OCI-LY1 (cell line): ENCODE measurements around the gene ERBB4.

Experiments used
- H2AFZ ChIP-seq: fragments of 200-600 bp; sonication (generic), shearing (Covaris generic); 2 replicates; pipeline ENCODE4 v1.6.0; 2014; ENCODE audit warnings: antibody characterized with exemption, mild to moderate bottlenecking, low read length
- H3F3A ChIP-seq: fragments of 200-600 bp; sonication (generic), shearing (Covaris generic); 2 replicates; pipeline ENCODE4 v1.6.0; 2014; ENCODE audit warnings: mild to moderate bottlenecking, antibody characterized with exemption, low read length, moderate library complexity; ENCODE audit not compliant: insufficient read depth
- H3K27ac ChIP-seq: fragments of 200-600 bp; sonication (generic); 2 replicates; pipeline ENCODE4 v1.5.1; 2014; ENCODE audit warnings: low read length, mixed run types, mild to moderate bottlenecking, low read depth; ENCODE audit not compliant: poor library complexity, severe bottlenecking
- H3K27me3 ChIP-seq: fragments of 200-600 bp; sonication (generic); 2 replicates; pipeline ENCODE4 v1.6.0; 2014; ENCODE audit warnings: antibody characterized with exemption, mild to moderate bottlenecking, low read length, moderate library complexity; ENCODE audit not compliant: insufficient read depth
- H3K36me3 ChIP-seq: fragments of 200-600 bp; sonication (generic); 2 replicates; pipeline ENCODE4 v1.6.1; 2014; ENCODE audit warnings: mild to moderate bottlenecking, antibody characterized with exemption, low read length, moderate library complexity, mixed read lengths; ENCODE audit not compliant: insufficient read depth
- H3K4me1 ChIP-seq: fragments of 200-600 bp; sonication (generic); 2 replicates; pipeline ENCODE4 v1.5.1; 2014; ENCODE audit warnings: mild to moderate bottlenecking, low read length, moderate library complexity; ENCODE audit not compliant: insufficient read depth, severe bottlenecking
- H3K4me2 ChIP-seq: fragments of 200-600 bp; sonication (generic), shearing (Covaris generic); 2 replicates; pipeline ENCODE4 v1.6.1; 2014; ENCODE audit warnings: low read length
- H3K4me3 ChIP-seq: fragments of 200-600 bp; sonication (generic); 2 replicates; pipeline ENCODE4 v1.5.1; 2014; ENCODE audit warnings: low read length, low read depth, mild to moderate bottlenecking, mixed read lengths; ENCODE audit not compliant: poor library complexity, severe bottlenecking
- H3K79me2 ChIP-seq: fragments of 200-600 bp; shearing (Covaris generic); 2 replicates; pipeline ENCODE4 v1.6.1; 2016; ENCODE audit warnings: mixed run types, low read length, mixed read lengths; ENCODE audit not compliant: insufficient read depth
- H3K9ac ChIP-seq: fragments of 200-600 bp; sonication (generic), shearing (Covaris generic); 2 replicates; pipeline ENCODE4 v1.6.1; 2014; ENCODE audit warnings: mild to moderate bottlenecking, low read length, mixed read lengths
- H3K9me2 ChIP-seq: fragments of 200-600 bp; sonication (generic), shearing (Covaris generic); 2 replicates; pipeline ENCODE4 v1.6.1; 2014; ENCODE audit warnings: low read depth, mild to moderate bottlenecking, low read length, mixed read lengths
- H3K9me3 ChIP-seq: fragments of 200-600 bp; shearing (Covaris generic); 2 replicates; pipeline ENCODE4 v1.6.1; 2014; ENCODE audit warnings: low read length, mixed read lengths
- H4K20me1 ChIP-seq: fragments of 200-600 bp; sonication (generic), shearing (Covaris generic); 2 replicates; pipeline ENCODE4 v1.6.0; 2016; ENCODE audit warnings: mild to moderate bottlenecking, low read length; ENCODE audit not compliant: insufficient read depth
- CTCF ChIP-seq: fragments of 200-600 bp; sonication (generic), shearing (Covaris generic); IDR thresholded peaks from 2 replicates; pipeline ENCODE4 v1.5.1; 2017; ENCODE audit warnings: mild to moderate bottlenecking, antibody characterized with exemption, low read length, moderate library complexity, mixed read lengths
- EZH2 ChIP-seq: fragments of 200-600 bp; sonication (generic), shearing (Covaris generic); IDR thresholded peaks from 2 replicates; pipeline ENCODE4 v1.8.0; 2017; ENCODE audit warnings: borderline replicate concordance, mixed run types, mild to moderate bottlenecking, antibody characterized with exemption, low read length, moderate library complexity, mixed read lengths

The ERBB4 gene

DNA sequence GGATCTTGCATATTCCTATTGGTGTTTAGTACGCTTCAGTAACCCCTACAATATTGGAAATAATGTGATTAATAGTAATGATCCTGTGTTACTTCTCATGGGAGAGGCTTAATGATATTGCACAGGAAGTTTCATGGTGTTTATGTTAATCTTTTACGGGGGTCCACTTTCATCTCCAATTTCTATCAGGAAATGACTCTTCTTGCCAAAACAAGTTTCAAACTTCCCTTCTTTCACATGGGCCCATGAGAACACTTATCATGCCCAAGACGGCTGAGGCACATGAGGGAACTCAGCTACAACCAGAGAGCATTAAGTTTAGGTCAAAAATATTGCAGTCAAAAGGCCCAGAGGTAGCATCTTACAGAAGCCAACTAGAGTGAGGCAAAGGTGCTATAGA, 7.6 kb downstream of the ERBB4 start:
- TF ChIP-seq CTCF, result no peak
- TF ChIP-seq EZH2, result no peak

GRCh38 chr2:212530373-212530772, 8.2 kb downstream of the ERBB4 start:
- H3K79me2 ChIP-seq, result no peaks in the 10 kb centered on the region
- no peaks in the 10 kb centered on the region for H3F3A ChIP-seq
- H3K9me3 ChIP-seq, result no peaks in the 10 kb centered on the region
- no peaks in the 10 kb centered on the region for H3K9me2 ChIP-seq
- H3K9ac ChIP-seq, result no peak overlapping the region
- no peak overlapping the region for H3K27ac ChIP-seq
- no peak overlapping the region for H2AFZ ChIP-seq
- H3K27me3 ChIP-seq, result no peaks in the 10 kb centered on the region
- H3K4me2 ChIP-seq, result no peak overlapping the region
- H3K4me1 ChIP-seq, result peaks cover 4% of the 10 kb centered on the region
- no peaks in the 10 kb centered on the region for H4K20me1 ChIP-seq
- no peak overlapping the region for H3K4me3 ChIP-seq
- no peaks in the 10 kb centered on the region for H3K36me3 ChIP-seq
- TF ChIP-seq EZH2, result no peak

More for the DNA sequence above, 7.6 kb downstream of the ERBB4 start:
- Histone ChIP-seq H2AFZ (no peak overlapping the region), H3K4me1 (peaks cover 4% of the 10 kb centered on the region), H3K4me3 (no peak overlapping the region), H3F3A (no peaks in the 10 kb centered on the region), H3K79me2 (no peaks in the 10 kb centered on the region), H3K36me3 (no peaks in the 10 kb centered on the region), H3K9ac (no peak overlapping the region), H3K27ac (no peak overlapping the region), H3K9me3 (no peaks in the 10 kb centered on the region), H3K4me2 (no peak overlapping the region), H3K9me2 (no peaks in the 10 kb centered on the region), H3K27me3 (no peaks in the 10 kb centered on the region), H4K20me1 (no peaks in the 10 kb centered on the region)

GRCh38 chr2:212528106-212528856, 10.3 kb downstream of the ERBB4 start:
- TF ChIP-seq EZH2 (no peak), CTCF (peak; percentile 42)
- H3K9ac ChIP-seq, result no peak overlapping the region
- H3K4me3 ChIP-seq, result no peak overlapping the region
- no peaks in the 10 kb centered on the region for H3K79me2 ChIP-seq
- peaks cover 4% of the 10 kb centered on the region for H3K4me1 ChIP-seq
- H3K36me3 ChIP-seq, result no peaks in the 10 kb centered on the region
- no peak overlapping the region for H3K27ac ChIP-seq
- no peaks in the 10 kb centered on the region for H3K9me3 ChIP-seq
- H3K27me3 ChIP-seq, result no peaks in the 10 kb centered on the region
- no peaks in the 10 kb centered on the region for H4K20me1 ChIP-seq
- H3K4me2 ChIP-seq, result 0 out of 2 replicates have a peak overlapping the region, but pooled peaks have one; percentile 7
- no peaks in the 10 kb centered on the region for H3K9me2 ChIP-seq
- H2AFZ ChIP-seq, result no peak overlapping the region
- H3F3A ChIP-seq, result no peaks in the 10 kb centered on the region

DNA sequence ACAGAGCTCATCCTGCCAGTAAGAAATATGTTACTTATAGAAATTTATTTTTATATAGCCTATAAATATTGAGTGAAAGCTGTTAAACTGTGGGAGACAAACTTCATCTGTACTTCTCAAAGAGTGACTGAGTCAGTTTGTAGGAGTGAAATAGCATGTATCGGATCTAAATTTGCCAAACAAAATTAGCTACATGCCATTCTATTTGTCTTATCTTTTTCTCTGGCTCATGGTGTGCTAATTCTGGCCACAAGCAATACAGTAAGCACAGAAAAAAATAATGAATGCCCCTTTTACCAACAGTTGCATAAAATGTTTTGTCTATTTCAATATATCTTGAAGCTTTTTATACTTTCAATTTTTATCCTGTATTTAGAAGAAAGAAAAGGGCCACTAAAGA, 12.5 kb downstream of the ERBB4 start:
- Histone ChIP-seq H3K4me1 (peaks cover 4% of the 10 kb centered on the region), H3K9me2 (no peaks in the 10 kb centered on the region), H3K9ac (no peak overlapping the region), H3K4me2 (no peak overlapping the region), H3K36me3 (no peaks in the 10 kb centered on the region), H3F3A (no peaks in the 10 kb centered on the region), H3K79me2 (no peaks in the 10 kb centered on the region), H2AFZ (no peak overlapping the region), H4K20me1 (no peaks in the 10 kb centered on the region), H3K4me3 (no peak overlapping the region), H3K27me3 (no peaks in the 10 kb centered on the region), H3K27ac (no peak overlapping the region), H3K9me3 (no peaks in the 10 kb centered on the region)
- no peak for TF ChIP-seq CTCF
- no peak for TF ChIP-seq EZH2
